IPS-18a (cell line): ENCODE results near the gene PTPRK.
A peak's percentile ranks its signal among the peaks of the same experiment; 100 is the strongest.

Experiments
- H3K27ac ChIP-seq: one replicate; pipeline ENCODE4 v1.5.1; 2013; ENCODE audit warnings: low read length
- H3K27me3 ChIP-seq: one replicate; pipeline ENCODE4 v1.6.1; 2013; ENCODE audit warnings: mild to moderate bottlenecking, low read length; ENCODE audit not compliant: control insufficient read depth, insufficient read depth
- H3K36me3 ChIP-seq: one replicate; pipeline ENCODE4 v1.6.1; 2013; ENCODE audit warnings: low read depth, low read length; ENCODE audit not compliant: control insufficient read depth
- H3K4me1 ChIP-seq: one replicate; pipeline ENCODE4 v1.6.1; 2013; ENCODE audit warnings: low read depth, low read length; ENCODE audit not compliant: control insufficient read depth
- H3K4me3 ChIP-seq: one replicate; pipeline ENCODE4 v1.5.1; 2013; ENCODE audit warnings: low read length
- H3K9ac ChIP-seq: one replicate; pipeline ENCODE4 v1.6.1; 2013; ENCODE audit warnings: mild to moderate bottlenecking, low read length, moderate library complexity
- H3K9me3 ChIP-seq: one replicate; pipeline ENCODE4 v1.6.1; 2013; ENCODE audit warnings: low read depth, low read length; ENCODE audit not compliant: control insufficient read depth

PTPRK gene

DNA sequence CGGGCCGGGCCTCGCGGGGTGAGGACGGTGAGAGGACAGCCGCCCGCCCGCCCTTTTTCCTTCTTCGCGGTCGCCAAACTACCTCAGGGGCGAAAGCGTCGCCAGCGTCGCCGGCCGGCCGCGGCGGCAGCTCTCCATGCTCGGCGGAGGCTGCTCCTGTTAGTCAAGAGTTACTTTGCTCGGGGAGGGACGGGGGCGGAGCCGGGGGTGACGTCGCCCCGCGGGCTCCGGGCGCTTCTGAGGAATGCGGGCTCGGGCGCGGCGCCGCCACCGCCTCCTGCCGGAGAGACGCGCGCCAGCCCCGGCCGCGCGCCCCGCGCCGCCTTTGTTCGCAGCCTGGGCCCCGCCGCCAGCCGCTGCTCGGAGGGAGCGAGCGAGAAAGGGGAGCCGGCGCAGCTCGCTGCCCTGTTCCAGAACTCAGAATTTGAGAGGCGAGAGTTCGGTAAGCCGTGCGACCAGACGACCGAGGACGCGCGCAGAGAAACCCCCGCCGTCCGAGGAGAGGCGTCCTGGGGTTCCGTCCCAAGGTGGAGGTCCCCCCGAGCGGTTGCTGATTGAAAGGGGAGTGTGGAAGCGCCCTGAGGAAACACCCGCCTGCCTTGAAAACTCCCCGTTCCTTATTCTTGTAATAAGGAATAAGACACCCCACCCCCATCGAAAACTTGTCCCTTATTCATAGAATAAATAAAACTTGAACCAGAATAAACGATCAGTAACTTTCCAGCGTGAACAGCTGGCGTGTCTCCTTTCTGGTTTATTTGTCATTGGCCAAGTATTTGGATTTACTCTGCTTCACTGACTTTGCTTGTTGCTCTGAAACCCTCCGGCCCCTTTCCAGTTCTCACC is at the start of gene PTPRK:
TSS of gene PTPRK (minus strand) at position 164 of the 846 bp plus-strand sequence. CDS start 241 bp downstream, outside the sequence.
- Histone ChIP-seq H3K27ac (peak within 1 kb of the TSS; percentile 85), H3K4me3 (peak within 1 kb of the TSS; percentile 91), H3K36me3 (no peaks in the 10 kb centered on the region), H3K9ac (peak within 1 kb of the TSS; percentile 94), H3K9me3 (no peaks in the 10 kb centered on the region), H3K27me3 (peaks cover 13% of the 10 kb centered on the region), H3K4me1 (peaks cover 12% of the 10 kb centered on the region)

DNA sequence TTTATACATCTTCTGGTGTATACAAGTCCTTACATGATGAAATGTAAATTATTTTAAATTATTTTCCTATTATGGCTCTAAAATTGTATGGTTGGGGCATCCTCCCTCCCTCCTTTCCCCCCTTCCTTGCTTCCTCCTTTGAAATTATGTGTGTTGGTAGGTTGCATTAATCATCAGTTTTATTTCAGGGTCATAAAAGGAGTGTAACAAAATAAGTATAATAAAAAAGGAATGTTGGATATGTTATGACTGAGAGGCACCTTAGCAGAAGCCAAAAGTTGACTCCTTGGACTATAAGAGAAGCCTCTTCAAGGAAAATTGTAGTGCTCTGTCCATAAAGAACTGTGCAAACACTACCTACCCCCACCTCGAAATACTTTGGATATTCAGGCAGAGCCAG is 46.6 kb upstream of the PTPRK start:
- no peak overlapping the region for H3K27ac ChIP-seq
- no peak overlapping the region for H3K9ac ChIP-seq
- no peak overlapping the region for H3K4me3 ChIP-seq

DNA sequence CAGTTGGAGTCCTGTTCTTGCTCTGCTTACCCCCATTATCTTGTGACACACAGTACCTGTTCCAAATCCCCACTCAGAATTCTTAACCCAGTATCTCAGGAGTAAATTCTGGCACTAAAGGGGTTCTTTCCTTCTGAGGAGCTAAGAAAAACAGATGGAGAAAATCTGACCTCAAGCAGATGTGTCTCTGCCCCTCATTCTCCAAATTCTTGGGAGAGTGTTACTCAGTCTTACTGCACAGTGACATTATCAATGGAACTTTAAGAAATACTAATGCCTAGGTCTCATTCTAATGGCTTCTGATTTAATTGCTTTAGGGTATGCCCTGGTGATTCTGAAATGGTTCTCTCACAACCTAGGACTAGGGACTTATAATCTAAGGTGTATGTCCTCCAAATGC is 40.6 kb upstream of the PTPRK start:
- H3K9me3 ChIP-seq, result no peaks in the 10 kb centered on the region
- H3K4me1 ChIP-seq, result no peaks in the 10 kb centered on the region
- no peak overlapping the region for H3K27ac ChIP-seq
- H3K36me3 ChIP-seq, result no peaks in the 10 kb centered on the region
- H3K4me3 ChIP-seq, result no peak overlapping the region
- no peaks in the 10 kb centered on the region for H3K27me3 ChIP-seq
- no peak overlapping the region for H3K9ac ChIP-seq

More for the DNA sequence above, 46.6 kb upstream of the PTPRK start:
- H3K36me3 ChIP-seq, result no peaks in the 10 kb centered on the region
- H3K27me3 ChIP-seq, result no peaks in the 10 kb centered on the region
- H3K9me3 ChIP-seq, result no peaks in the 10 kb centered on the region
- H3K4me1 ChIP-seq, result no peaks in the 10 kb centered on the region

DNA sequence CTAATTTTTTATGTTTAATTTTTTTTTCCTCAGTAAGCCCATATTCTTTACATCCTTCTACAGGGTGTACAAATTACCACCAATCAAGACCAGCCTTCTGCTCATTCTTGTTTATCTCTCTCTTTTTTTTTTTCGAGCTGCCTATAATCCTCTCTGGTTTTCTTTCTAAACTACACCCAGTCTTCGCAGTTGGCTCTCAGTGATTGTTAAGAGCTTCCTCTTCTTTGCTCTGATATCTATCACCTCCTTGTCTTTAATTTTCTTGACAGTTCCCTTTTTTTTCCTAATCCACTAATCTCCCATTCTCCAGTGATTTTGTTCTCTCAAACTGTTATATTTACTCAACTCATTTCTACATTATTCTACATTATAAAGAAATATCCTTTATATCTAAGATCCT is 38.5 kb upstream of the PTPRK start:
- Histone ChIP-seq H3K9ac (no peak overlapping the region), H3K36me3 (no peaks in the 10 kb centered on the region), H3K27me3 (no peaks in the 10 kb centered on the region), H3K4me3 (no peak overlapping the region), H3K4me1 (no peaks in the 10 kb centered on the region), H3K27ac (no peak overlapping the region), H3K9me3 (no peaks in the 10 kb centered on the region)

DNA sequence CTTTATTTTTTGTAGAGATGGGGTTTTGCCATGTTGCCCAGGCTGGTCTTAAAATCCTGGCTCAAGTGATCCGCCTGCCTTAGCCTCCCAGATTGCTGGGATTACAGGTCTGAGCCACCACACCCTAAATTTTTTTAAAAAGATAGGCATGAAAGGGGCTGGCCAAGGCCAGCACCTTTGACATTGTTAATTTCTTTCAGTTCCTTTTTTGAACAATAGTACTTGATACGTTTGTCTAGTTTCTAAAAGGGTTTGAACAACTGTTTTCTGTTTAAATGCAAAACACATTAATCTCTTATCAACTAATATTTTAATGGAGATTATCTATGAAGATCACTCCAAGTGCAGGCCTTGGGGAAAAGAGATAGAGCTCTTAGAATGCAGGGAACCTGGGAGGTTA is 37.6 kb upstream of the PTPRK start:
- Histone ChIP-seq H3K27me3 (no peaks in the 10 kb centered on the region), H3K4me1 (no peaks in the 10 kb centered on the region), H3K36me3 (no peaks in the 10 kb centered on the region), H3K4me3 (no peak overlapping the region), H3K9me3 (no peaks in the 10 kb centered on the region), H3K27ac (no peak overlapping the region), H3K9ac (no peak overlapping the region)

DNA sequence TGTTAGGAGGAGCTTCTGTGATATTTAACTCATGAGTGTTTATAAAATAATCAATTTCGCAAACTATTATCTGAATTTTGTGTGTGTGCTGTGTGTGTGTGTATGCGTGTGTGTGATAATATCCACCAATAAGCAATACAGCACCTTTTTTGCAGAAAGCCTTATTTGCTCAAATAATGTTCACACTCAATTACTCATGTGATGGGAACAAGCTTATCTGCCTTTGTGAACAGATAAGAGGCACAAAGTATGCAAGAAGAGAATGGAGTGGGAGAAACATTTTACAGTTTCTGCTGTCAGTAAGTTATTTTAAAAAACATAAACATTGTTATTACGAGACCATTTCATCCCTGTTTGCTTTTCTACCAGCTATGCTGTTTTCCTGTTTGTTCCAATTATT is 36.7 kb upstream of the PTPRK start:
- no peaks in the 10 kb centered on the region for H3K4me1 ChIP-seq
- H3K27ac ChIP-seq, result no peak overlapping the region
- H3K27me3 ChIP-seq, result no peaks in the 10 kb centered on the region
- no peaks in the 10 kb centered on the region for H3K36me3 ChIP-seq
- H3K9ac ChIP-seq, result no peak overlapping the region
- H3K4me3 ChIP-seq, result no peak overlapping the region
- no peaks in the 10 kb centered on the region for H3K9me3 ChIP-seq

DNA sequence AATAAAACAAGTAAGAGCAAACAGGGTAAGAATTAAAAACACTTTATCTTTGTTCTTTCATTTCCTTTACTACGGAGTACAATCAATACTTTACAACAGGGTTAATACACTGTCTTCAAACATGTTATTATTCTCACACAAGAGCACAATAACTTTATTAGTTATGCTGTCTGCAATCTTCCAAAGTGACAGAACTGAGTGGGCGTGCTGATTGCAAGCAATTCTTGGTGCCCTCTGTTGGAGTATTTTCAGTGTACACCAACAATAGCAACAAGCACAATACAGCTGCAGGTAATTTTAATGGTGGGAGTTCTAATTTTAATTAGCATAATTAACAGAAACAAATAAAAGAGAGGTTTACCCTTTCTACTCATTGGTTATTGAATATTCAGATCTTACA is 33.9 kb upstream of the PTPRK start:
- H3K27me3 ChIP-seq, result no peaks in the 10 kb centered on the region
- H3K9ac ChIP-seq, result no peak overlapping the region
- no peaks in the 10 kb centered on the region for H3K9me3 ChIP-seq
- no peak overlapping the region for H3K27ac ChIP-seq
- no peaks in the 10 kb centered on the region for H3K36me3 ChIP-seq
- H3K4me3 ChIP-seq, result no peak overlapping the region
- no peaks in the 10 kb centered on the region for H3K4me1 ChIP-seq

DNA sequence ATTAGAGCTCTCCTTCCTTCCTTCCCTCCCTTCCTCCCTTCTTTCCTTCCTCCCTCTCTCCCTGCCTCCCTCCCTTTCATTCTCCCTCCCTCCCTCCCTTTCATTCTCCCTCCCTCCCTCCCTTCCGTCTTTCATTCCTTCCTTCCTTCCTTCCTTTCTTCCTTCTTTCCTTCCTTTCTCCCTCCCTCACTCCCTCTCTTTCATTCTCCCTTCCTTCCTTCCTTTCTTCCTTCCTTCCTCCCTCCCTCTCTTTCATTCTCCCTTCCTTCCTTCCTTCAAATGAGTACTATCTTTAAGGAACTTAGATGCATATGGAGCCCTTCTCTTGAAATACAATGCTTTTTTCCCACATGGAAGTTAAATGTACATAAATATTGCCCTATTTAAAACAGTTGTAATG is 20.9 kb upstream of the PTPRK start:
- Histone ChIP-seq H3K9me3 (peaks cover 2% of the 10 kb centered on the region), H3K4me1 (no peaks in the 10 kb centered on the region), H3K27ac (no peak overlapping the region), H3K36me3 (no peaks in the 10 kb centered on the region), H3K27me3 (no peaks in the 10 kb centered on the region), H3K4me3 (no peak overlapping the region), H3K9ac (no peak overlapping the region)

DNA sequence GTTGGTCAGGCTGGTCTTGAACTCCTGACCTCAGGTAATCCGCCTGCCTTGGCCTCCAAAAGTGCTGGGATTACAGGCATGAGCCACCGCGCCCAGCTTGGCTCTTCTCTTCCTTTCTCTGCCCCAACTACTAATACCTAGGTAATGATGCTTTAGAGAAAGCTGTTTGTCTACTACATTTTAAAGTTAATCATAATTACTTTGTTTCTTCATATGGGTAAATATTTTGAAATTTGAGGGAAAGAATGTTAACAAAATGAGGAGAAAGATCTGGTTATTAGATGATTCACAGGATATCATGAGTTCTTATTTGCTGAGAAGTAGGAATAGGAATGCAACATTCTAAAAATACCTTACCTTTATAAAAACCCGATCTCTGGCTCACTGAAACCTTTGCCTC is 18.4 kb upstream of the PTPRK start:
- Histone ChIP-seq H3K27me3 (no peaks in the 10 kb centered on the region), H3K9me3 (no peaks in the 10 kb centered on the region), H3K4me1 (no peaks in the 10 kb centered on the region), H3K27ac (no peak overlapping the region), H3K9ac (no peak overlapping the region), H3K36me3 (no peaks in the 10 kb centered on the region), H3K4me3 (no peak overlapping the region)

DNA sequence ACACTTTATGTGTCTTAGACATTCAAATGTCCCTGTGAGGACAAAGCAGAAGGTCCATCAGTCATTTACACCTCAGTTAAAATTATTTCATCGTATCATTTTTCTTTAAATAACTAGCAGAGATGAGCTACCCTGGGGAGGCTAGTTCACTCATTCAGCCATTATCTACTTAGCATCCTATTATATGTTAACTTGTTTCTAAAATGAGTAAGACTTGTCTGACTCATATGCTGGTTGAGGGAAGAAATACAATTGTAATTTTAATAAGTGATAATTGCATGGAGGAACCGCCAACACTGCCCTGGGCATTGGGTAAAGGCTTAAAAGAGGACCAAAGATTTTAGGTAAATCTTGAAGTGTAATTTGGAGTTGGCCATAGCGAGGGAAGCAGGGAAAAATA is 12.4 kb upstream of the PTPRK start:
- Histone ChIP-seq H3K9ac (no peak overlapping the region), H3K36me3 (no peaks in the 10 kb centered on the region), H3K27me3 (no peaks in the 10 kb centered on the region), H3K9me3 (no peaks in the 10 kb centered on the region), H3K4me1 (no peaks in the 10 kb centered on the region), H3K4me3 (no peak overlapping the region), H3K27ac (no peak overlapping the region)

DNA sequence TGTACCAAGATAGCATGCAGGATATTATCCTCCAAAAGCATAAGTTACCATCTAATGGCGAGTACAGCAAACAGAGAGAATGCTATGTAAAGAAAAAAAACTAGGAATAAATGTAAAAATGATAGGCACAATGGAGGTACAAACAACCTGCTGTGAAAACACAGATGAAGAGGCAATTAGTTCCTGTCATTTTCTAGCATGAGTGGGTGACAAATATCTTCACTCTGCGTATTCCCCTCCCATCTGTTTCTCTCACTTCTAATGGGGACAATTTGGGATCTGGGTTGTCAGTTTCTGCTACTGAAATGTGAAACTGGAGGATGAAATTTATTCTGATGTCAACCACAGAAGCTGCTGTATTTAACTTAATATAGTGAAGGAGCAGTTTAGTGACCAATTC is 11.7 kb upstream of the PTPRK start:
- H3K4me1 ChIP-seq, result no peaks in the 10 kb centered on the region
- no peaks in the 10 kb centered on the region for H3K9me3 ChIP-seq
- H3K4me3 ChIP-seq, result no peak overlapping the region
- no peaks in the 10 kb centered on the region for H3K36me3 ChIP-seq
- H3K27me3 ChIP-seq, result no peaks in the 10 kb centered on the region
- no peak overlapping the region for H3K9ac ChIP-seq
- no peak overlapping the region for H3K27ac ChIP-seq

DNA sequence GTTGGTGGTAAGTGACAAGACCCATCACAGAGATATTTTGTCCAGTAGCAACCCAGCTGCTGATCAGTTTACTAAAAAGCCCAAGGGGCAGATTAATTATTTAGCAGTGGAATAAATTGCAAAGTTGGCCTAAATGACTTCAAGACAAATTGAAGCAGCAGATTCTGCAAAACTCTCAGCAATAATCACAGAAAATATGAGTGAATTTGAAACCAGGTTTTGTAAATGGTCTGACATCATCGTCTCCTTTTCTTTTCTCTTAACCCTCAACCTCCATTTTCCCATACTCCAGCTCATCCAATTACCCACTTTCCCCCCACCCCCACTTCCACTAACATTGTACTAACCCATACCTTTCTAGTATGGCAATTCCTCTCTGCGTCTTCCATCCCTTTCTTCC is 11.3 kb upstream of the PTPRK start:
- H3K9ac ChIP-seq, result no peak overlapping the region
- no peaks in the 10 kb centered on the region for H3K27me3 ChIP-seq
- H3K9me3 ChIP-seq, result no peaks in the 10 kb centered on the region
- H3K27ac ChIP-seq, result no peak overlapping the region
- H3K36me3 ChIP-seq, result no peaks in the 10 kb centered on the region
- H3K4me3 ChIP-seq, result no peak overlapping the region
- no peaks in the 10 kb centered on the region for H3K4me1 ChIP-seq
